Left renal cortex interstitium (tissue), 4 donors: Measurements from ENCODE around the gene AHSA1. TPM values are rescaled to one million over a fixed set of nuclear protein-coding genes. Genes with fewer than 3 reads are reported as not detected.
A peak's percentile ranks its signal among the peaks of the same experiment; 100 is the strongest.
"Not testable (repeated sequence)": the region's sequence is repeated elsewhere in the genome, so short reads cannot be mapped to it uniquely, and the experiment has no call there.

Source experiments
- DNase-seq, 4 donors: peaks; one replicate each; pipeline ENCODE4 v3.0.0-alpha.2; 2013; ENCODE audit warnings: low read depth in 4 of 4, low spot score in 2 of 4, missing footprints in 1 of 4
- polyA plus RNA-seq, 4 donors: library from polyadenylated mRNA; unstranded; fragments of 120-200 nt; gene quantifications; one replicate each; pipeline ENCODE4 v1.2.1, GENCODE V29; 2013; ENCODE audit not compliant: insufficient read length in 4 of 4

The AHSA1 gene
- polyA plus RNA-seq: 100 to 1,000 TPM; 186 to 225 (median 202) TPM

GRCh38 chr14:77457522-77458248, at the start of gene AHSA1, which contains the start of gene VIPAS39:
AHSA1 (plus strand) TSS chr14:77458093; CDS start chr14:77458190, 97 bp downstream.
VIPAS39 (minus strand) TSS chr14:77457601; CDS start chr14:77454102, 3,499 bp downstream.
- DNase-seq: peak; percentile 98 to 100 (median 98)

- DNase-seq: no peak
These were observed 48.8 kb upstream of the AHSA1 start for GRCh38 chr14:77409131-77409533.

- not testable (repeated sequence) for DNase-seq
These were observed 42.4 kb upstream of the AHSA1 start for GRCh38 chr14:77415403-77416030.

GRCh38 chr14:77416098-77416497, 41.8 kb upstream of the AHSA1 start:
- not testable (repeated sequence) for DNase-seq

GRCh38 chr14:77416836-77417235, 41.1 kb upstream of the AHSA1 start:
- DNase-seq: no peak

GRCh38 chr14:77421201-77421600, 36.7 kb upstream of the AHSA1 start:
- DNase-seq: no peak

GRCh38 chr14:77423423-77423822, 34.5 kb upstream of the AHSA1 start, which contains the start of gene NOXRED1:
NOXRED1 (minus strand) TSS chr14:77423523; CDS start chr14:77422889, 634 bp downstream.
- DNase-seq: no peak

GRCh38 chr14:77424862-77425261, 33.0 kb upstream of the AHSA1 start:
- no peak for DNase-seq

- no peak for DNase-seq
These were observed 31.5 kb upstream of the AHSA1 start for GRCh38 chr14:77426396-77426795.

- DNase-seq: no peak
These were observed 21.9 kb upstream of the AHSA1 start for GRCh38 chr14:77436042-77436441.

- no peak for DNase-seq
These were observed 19.3 kb upstream of the AHSA1 start for GRCh38 chr14:77438596-77438995.

GRCh38 chr14:77439861-77440260, 18.0 kb upstream of the AHSA1 start:
- no peak for DNase-seq

- DNase-seq: no peak
These were observed 15.7 kb upstream of the AHSA1 start for GRCh38 chr14:77442196-77442595.

- DNase-seq: no peak
These were observed 1.8 kb upstream of the AHSA1 start for GRCh38 chr14:77455966-77456640.

GRCh38 chr14:77457115-77457521, 775 bp upstream of the AHSA1 start:
- no peak for DNase-seq

GRCh38 chr14:77458249-77458950, 507 bp downstream of the AHSA1 start:
- DNase-seq: no peak

GRCh38 chr14:77459072-77459723, 1.3 kb downstream of the AHSA1 start:
- peak in 1 of 4 donors; percentile 65 for DNase-seq

GRCh38 chr14:77467801-77468200, 9.9 kb downstream of the AHSA1 start:
- DNase-seq: no peak

- DNase-seq: no peak
These were observed 11.2 kb downstream of the AHSA1 start for GRCh38 chr14:77469067-77469505.

GRCh38 chr14:77469539-77469938, 11.6 kb downstream of the AHSA1 start:
- DNase-seq: no peak
